ENCODE results near the gene DDX39B.

The DDX39B gene

DNA sequence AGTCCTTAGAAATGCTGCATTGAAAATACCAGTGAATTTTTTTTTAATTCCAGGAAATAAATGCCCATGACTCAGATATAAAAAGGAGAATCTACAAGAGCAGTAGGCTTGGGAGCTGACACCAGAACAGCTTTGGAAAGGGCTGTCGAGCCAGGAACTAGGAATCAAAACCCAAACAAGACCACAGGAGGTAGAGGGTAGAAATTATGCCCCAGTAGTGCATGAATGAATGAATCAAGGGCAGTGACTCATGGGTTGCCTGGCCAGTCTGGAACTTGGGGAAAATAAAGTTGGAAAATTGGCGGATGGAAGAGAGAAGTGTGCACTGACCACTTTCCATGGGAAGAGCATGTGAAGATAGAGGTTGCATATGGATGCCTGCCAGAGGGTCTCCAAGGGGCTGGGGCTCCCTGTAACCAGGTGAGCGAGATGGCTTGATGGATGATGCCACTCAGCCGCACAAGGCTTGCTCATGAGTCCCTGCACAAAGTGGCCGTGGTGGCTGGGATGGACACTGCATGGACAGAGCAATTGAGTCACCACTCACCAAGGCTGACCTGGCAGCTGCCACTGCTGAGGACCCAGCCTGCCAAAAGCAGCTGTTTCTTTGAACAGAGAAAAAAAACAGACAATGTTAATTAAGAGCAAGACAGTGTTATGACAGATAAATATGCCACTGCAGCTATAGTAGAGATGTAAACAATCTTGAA is 28.2 kb downstream of the DDX39B start:
- TF ChIP-seq EP300 (IDR thresholded peaks at IDR 0.05; ENCODE audit: borderline replicate concordance) (no peak), NFIC (IDR thresholded peaks at IDR 0.05) (no peak)

DNA sequence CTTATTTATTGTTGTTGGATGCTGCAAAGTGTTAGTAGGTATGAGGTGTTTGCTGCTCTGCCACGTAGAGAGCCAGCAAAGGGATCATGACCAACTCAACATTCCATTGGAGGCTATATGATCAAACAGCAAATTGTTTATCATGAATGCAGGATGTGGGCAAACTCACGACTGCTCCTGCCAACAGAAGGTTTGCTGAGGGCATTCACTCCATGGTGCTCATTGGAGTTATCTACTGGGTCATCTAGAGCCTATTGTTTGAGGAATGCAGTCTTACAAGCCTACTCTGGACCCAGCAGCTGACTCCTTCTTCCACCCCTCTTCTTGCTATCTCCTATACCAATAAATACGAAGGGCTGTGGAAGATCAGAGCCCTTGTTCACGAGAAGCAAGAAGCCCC is 31.8 kb downstream of the DDX39B start:
- no peak for TF ChIP-seq NFIC (IDR thresholded peaks at IDR 0.05)
- TF ChIP-seq YY1 (IDR thresholded peaks at IDR 0.05; ENCODE audit: low read depth) = no peak
- TF ChIP-seq, protein P1, sequence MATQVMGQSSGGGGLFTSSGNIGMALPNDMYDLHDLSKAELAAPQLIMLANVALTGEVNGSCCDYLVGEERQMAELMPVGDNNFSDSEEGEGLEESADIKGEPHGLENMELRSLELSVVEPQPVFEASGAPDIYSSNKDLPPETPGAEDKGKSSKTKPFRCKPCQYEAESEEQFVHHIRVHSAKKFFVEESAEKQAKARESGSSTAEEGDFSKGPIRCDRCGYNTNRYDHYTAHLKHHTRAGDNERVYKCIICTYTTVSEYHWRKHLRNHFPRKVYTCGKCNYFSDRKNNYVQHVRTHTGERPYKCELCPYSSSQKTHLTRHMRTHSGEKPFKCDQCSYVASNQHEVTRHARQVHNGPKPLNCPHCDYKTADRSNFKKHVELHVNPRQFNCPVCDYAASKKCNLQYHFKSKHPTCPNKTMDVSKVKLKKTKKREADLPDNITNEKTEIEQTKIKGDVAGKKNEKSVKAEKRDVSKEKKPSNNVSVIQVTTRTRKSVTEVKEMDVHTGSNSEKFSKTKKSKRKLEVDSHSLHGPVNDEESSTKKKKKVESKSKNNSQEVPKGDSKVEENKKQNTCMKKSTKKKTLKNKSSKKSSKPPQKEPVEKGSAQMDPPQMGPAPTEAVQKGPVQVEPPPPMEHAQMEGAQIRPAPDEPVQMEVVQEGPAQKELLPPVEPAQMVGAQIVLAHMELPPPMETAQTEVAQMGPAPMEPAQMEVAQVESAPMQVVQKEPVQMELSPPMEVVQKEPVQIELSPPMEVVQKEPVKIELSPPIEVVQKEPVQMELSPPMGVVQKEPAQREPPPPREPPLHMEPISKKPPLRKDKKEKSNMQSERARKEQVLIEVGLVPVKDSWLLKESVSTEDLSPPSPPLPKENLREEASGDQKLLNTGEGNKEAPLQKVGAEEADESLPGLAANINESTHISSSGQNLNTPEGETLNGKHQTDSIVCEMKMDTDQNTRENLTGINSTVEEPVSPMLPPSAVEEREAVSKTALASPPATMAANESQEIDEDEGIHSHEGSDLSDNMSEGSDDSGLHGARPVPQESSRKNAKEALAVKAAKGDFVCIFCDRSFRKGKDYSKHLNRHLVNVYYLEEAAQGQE (IDR thresholded peaks at IDR 0.05; ENCODE audit: low read depth) = no peak
- TF ChIP-seq FOXM1 (IDR thresholded peaks at IDR 0.05; ENCODE audit: borderline replicate concordance, low read depth) = no peak
- TF ChIP-seq RAD21 (IDR thresholded peaks at IDR 0.05; ENCODE audit: low read depth) = no peak
- TF ChIP-seq CEBPB (IDR thresholded peaks at IDR 0.05) = no peak

DNA sequence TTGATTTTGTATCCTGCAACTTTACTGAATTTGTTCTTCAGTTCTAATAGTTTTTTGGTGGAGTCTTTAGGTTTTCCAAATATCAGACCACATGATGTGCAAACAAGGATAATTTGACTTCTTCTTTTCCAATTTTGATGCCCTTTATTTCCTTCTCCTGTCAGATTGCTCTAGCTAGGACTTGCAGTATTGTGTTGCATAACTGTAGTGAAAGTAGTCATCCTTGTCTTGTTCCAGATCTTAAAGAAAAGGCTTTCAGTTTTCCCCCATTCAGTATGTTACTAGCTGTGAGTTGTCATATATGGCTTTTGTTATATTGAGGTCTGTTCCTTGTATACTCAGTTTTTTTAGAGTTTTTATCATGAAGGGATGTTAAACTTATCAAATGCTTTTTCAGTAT is 39.2 kb downstream of the DDX39B start:
- TF ChIP-seq, protein P1 (IDR thresholded peaks at IDR 0.05; ENCODE audit: low read depth) = no peak
- TF ChIP-seq ZBTB7A (IDR thresholded peaks at IDR 0.05; ENCODE audit: low read depth) (no peak), TEAD4 (IDR thresholded peaks at IDR 0.05) (no peak), CEBPB (IDR thresholded peaks at IDR 0.05) (no peak), YY1 (IDR thresholded peaks at IDR 0.05; ENCODE audit: low read depth) (no peak), EP300 (IDR thresholded peaks at IDR 0.05; ENCODE audit: borderline replicate concordance) (no peak), EGR1 (IDR thresholded peaks at IDR 0.05) (no peak), NFIC (IDR thresholded peaks at IDR 0.05) (no peak), TCF12 (IDR thresholded peaks at IDR 0.05; ENCODE audit: low read depth) (no peak), TAF1 (IDR thresholded peaks at IDR 0.05; ENCODE audit: low read depth) (no peak), CREB1 (IDR thresholded peaks at IDR 0.05; ENCODE audit: low read depth) (no peak), FOXM1 (IDR thresholded peaks at IDR 0.05; ENCODE audit: borderline replicate concordance, low read depth) (no peak)
- TF ChIP-seq, protein P2, sequence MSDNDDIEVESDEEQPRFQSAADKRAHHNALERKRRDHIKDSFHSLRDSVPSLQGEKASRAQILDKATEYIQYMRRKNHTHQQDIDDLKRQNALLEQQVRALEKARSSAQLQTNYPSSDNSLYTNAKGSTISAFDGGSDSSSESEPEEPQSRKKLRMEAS (IDR thresholded peaks at IDR 0.05) = no peak

DNA sequence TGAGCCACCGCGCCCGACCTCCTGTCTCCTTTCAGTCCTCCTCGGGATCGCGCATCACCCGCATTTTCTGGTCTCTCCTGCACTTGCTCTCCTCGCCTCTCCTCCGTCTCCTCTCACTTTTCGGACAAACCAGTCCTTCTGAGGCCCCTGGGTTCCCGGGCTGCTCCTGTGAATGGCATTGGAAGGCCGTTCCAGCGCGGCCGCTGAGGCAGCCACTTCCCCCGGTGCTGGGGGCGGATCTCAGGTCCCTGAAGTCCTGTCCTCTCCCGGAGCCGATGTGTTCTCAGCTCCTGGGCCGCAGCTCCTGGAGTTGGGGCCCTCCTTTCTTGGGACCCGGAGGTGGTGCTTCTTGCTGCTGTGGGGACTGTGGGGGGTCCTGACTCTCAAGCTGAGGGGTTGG is 43.1 kb downstream of the DDX39B start:
- TF ChIP-seq EP300 (IDR thresholded peaks at IDR 0.05; ENCODE audit: borderline replicate concordance) (no peak), EGR1 (IDR thresholded peaks at IDR 0.05) (no peak), CREB1 (IDR thresholded peaks at IDR 0.05; ENCODE audit: low read depth) (no peak), TEAD4 (IDR thresholded peaks at IDR 0.05) (no peak), NFIC (IDR thresholded peaks at IDR 0.05) (no peak), CEBPB (IDR thresholded peaks at IDR 0.05) (no peak), ZBTB7A (IDR thresholded peaks at IDR 0.05; ENCODE audit: low read depth) (no peak)
- TF ChIP-seq, protein P3, sequence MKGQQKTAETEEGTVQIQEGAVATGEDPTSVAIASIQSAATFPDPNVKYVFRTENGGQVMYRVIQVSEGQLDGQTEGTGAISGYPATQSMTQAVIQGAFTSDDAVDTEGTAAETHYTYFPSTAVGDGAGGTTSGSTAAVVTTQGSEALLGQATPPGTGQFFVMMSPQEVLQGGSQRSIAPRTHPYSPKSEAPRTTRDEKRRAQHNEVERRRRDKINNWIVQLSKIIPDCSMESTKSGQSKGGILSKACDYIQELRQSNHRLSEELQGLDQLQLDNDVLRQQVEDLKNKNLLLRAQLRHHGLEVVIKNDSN (IDR thresholded peaks at IDR 0.05) = no peak

DNA sequence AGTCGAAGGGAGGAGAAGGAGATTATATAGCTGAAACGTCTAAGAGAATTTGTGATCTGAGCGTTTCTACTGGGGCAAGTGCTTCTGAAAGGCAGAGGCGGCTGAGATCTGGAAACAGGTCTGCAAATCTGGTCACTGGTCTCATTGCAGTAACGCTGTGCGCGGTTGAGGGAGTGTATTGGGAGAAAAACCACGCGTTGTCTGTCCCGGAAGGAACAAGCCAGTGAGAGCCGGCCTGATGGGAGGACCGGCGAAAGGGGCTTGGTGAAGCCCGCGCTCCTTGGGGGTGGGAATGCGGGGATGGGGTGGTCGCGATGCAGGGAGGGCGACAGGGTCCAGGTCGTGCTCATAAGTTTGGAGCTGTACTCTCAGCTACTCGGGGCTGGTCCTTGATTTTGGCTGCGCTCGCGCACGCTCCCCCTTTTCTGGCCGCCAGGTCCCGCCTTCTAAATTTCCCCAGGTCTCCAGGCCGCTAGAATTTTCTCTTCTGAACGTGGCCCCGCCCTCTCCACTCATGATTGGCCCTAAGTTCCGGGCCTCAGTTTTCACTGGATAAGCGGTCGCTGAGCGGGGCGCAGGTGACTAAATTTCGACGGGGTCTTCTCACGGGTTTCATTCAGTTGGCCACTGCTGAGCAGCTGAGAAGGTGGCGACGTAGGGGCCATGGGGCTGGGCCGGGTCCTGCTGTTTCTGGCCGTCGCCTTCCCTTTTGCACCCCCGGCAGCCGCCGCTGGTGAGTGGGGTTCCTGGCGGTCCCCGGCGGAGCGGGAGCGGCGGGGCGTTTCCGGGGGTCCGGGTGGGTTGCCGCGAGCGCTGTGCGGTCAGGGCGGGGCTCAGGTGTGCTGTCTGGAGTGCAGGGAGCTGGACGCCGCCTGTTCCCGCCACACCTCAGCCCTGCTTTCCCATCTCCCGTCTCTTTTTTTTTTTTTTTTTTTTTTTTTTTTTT is 44.0 kb downstream of the DDX39B start, which contains the start of gene MICB:
Gene MICB, plus strand, starts transcription at position 615 of the 946 bp plus-strand sequence. Its CDS starts 49 bp downstream, at position 664.
- no peak for TF ChIP-seq CREB1 (IDR thresholded peaks at IDR 0.05; ENCODE audit: low read depth)
- TF ChIP-seq, protein P3 (IDR thresholded peaks at IDR 0.05) = peak; percentile 43
- TF ChIP-seq, protein P2 (IDR thresholded peaks at IDR 0.05) = peak; percentile 23; the same call in 1 of the 2 replicates
- peak; percentile 84 for TF ChIP-seq ZBTB7A (IDR thresholded peaks at IDR 0.05; ENCODE audit: low read depth)
- TF ChIP-seq TAF1 (IDR thresholded peaks at IDR 0.05; ENCODE audit: low read depth) = peak; percentile 39; the same call in 1 of the 2 replicates

DNA sequence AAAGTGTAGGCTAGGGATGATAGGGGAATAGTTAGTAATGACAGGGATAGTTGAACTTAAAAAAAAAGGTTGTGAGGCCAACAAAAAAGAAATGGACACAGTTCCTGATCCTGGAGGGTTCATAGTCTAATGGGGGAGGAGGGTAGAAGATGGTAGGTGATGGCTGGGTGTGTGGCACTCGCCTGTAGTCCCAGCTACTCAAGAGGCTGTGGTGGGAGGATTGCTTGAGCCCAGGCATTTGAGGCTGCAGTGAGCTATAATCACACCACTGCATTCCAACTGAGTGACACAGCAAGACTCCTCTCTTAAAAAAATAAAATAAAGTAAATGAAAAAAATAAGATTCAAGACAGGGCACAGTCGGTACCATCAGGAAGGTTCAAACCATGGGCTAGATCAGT is 46.2 kb downstream of the DDX39B start:
- no peak for TF ChIP-seq TAF1 (IDR thresholded peaks at IDR 0.05; ENCODE audit: low read depth)
